ENCODE data around the gene KRT85.
"Not testable (repeated sequence)": the region's sequence is repeated elsewhere in the genome, so short reads cannot be mapped to it uniquely, and the experiment has no call there.

Gene KRT85

DNA sequence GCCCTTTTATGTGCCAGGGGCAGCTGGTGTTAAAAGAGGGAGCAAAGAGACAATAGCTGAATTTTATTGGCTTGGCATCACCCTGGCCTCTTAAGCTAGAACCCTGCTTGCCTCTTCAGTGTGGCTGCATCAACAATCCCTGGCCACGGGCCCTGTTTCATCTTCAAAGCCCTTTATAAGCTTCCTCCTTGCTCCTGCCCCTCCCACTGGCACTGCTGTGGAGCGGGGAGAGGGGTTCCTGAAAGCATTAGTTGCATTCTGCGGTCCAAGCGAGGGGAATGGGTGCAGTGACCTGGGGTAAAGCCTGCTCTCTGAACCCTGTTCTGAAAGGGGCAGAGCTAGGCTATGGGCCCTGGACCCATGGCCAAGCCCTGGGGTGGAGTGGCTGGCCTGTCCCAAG is 45.9 kb downstream of the KRT85 start:
- DNase-seq = no peak

GRCh38 chr12:52320784-52321400 is 46.4 kb downstream of the KRT85 start, which contains the start of gene KRT83:
Gene KRT83 (minus strand): TSS chr12:52321398. CDS start chr12:52321335, 63 bp downstream.
- no peak for DNase-seq

DNA sequence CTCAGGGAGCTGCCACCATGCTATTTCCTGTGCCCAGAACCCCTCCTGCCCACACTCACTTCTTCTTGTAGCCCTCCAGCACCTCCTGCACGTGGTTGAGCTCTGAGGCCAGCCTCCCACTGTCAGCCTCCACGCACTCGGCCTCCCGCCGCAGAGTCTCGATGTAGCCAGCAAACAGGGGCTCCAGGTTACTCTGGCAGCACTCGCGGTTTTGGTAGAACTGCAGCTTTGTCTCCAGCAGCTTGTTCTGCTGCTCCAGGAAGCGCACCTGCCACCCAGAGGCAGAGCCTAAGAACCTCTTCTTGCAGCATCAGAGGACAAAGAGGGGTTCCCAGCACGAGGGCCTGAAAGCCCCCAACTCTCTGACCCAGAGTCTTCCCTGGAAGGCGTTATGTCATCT is 48.2 kb downstream of the KRT85 start:
- DNase-seq = no peak

DNA sequence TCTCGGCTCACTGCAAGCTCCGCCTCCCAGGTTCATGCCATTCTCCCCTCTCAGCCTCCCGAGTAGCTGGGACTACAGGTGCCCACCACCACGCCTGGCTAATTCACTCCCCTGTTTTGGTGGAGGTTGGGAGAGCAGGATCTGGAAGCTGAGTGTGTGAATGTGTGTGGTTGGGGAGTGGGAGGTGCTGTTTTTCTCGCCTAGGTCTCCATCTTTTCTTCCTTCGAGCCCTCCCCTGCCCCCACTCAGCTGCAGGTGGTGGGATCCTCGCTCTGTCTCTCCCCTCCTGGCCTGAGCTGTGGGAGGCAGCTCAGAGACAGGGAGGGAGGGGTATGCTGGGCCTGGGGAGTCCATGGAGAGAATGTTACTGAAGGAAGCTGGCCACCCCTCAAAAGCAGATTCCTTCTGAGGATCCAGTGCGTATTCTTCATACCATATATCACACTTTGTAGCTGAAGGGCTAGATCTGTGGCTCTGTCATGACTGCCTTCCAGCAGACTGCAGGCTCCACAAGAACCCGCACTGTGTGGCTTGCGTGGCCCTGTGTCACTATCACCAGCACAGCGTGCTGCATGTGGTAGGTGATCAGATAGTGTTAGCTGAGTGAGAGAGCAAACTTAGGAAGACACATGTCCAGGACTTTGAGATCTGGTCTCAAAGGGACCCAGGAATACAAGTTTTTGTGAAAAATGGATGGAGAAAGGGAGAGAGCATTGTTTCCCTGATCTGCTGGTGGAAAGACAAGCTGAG is 48.9 kb downstream of the KRT85 start:
- DNase-seq = no peak

DNA sequence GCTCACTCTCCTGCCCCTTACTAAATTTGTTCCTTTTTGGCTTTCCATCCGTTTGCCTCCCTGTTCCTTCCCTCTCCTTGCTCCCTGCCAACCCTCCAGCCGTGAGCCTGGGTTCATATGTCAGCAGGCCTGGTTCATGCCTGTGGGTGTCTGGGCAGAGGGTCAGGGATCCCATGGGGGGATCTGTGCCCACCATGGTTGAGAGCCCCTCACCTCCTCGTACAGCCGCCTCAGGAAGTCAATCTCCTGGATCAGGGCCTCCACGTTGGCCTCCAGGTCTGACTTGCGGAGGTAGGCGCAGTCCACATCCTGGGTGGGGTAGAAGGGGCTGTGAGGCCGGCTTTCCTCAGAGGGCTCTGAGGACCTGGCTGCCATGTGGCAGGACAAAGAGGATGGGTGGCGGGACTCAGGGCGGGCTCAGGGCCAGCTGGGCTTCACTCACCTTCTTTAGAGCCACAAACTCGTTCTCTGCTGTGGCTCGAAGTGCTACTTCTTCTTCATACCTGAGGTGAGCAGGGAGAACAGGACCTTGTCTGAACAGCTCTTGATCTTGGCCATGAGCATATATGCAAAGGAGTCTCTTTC is 49.7 kb downstream of the KRT85 start:
- no peak for DNase-seq

- no peak for DNase-seq
These were observed 50.6 kb downstream of the KRT85 start for GRCh38 chr12:52316701-52317100.

GRCh38 chr12:52316290-52316689 is 51.0 kb downstream of the KRT85 start:
- DNase-seq = no peak

GRCh38 chr12:52315721-52316120 is 51.6 kb downstream of the KRT85 start:
- not testable (repeated sequence) for DNase-seq

- no peak for DNase-seq
These were observed 52.8 kb downstream of the KRT85 start for GRCh38 chr12:52314511-52314910.

DNA sequence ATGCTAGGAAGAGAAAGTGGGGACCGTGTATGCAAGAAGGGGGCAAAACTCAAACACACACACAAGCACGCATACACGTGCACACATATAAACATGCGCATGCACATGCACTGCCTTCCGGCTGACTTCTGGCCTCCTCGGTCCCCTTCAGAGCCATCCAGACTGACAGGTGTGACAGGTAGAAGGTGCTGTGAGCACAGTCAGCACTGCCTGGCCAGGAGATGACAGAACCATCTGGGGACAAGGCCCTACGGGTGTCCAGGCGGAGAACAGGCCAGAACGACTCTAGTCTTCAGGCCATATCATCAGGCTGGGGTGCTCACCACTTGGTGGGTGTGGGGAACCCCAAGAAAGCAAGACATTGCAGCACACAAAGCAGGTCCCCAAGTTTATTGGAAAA is 53.4 kb downstream of the KRT85 start:
- DNase-seq = no peak

DNA sequence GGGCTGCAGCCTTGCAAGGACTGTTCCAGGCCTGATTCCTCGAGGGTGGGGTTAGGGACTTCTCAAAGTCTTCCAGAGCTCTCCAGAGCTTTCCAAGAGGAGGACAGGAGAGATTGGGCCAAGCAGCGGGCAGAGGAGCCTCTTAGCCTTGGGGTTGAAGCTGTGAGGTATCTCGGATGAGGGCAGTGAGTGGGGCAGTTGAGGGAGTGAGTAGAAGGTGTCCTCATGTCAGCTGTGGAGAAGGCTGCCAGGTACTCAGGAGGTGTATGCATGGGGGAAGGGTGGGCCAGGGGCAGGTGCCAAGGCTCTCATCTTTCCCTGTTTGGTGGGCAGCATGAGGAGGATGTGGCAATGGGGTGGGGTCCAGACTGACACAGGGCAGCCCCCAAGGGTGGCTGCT is 53.8 kb downstream of the KRT85 start:
- DNase-seq = no peak

DNA sequence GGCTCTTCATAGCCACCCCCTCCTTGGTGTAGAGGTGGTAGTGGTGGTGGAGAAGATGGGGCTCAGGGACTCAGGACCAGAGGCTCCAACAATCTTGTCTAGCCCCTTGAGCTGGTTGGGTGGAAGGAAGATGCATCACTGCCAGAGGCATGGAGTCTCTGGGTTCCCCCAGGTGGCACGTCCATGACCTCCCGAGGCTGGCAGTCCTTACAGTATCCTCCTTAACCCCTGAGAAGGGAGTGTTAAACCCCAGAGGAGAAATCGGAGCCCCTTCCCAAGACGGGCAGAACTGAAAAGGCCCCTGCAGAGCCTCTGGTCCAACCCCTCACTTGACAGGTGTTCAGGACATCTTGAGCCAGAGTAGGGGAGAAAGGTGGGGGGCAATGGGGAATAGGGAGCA is 55.2 kb downstream of the KRT85 start:
- DNase-seq = no peak

DNA sequence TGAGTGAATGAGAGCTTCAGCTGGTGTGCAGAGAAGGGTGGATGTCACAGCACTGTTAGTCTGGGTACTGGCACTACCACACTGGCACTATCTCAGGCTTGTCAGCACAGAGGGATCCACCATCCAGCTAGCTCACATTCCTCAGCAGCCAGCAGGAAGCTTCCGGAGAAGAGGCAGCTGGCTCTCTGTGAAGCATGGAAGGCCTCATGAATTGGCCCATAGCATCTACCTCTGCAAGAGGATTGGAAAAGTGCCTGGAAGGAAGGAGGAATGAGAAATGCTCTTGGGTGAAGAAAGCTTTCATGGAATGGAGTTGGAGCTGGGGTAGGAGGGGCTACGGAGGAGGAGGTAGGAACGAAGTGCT is 56.0 kb downstream of the KRT85 start:
- DNase-seq = no peak

DNA sequence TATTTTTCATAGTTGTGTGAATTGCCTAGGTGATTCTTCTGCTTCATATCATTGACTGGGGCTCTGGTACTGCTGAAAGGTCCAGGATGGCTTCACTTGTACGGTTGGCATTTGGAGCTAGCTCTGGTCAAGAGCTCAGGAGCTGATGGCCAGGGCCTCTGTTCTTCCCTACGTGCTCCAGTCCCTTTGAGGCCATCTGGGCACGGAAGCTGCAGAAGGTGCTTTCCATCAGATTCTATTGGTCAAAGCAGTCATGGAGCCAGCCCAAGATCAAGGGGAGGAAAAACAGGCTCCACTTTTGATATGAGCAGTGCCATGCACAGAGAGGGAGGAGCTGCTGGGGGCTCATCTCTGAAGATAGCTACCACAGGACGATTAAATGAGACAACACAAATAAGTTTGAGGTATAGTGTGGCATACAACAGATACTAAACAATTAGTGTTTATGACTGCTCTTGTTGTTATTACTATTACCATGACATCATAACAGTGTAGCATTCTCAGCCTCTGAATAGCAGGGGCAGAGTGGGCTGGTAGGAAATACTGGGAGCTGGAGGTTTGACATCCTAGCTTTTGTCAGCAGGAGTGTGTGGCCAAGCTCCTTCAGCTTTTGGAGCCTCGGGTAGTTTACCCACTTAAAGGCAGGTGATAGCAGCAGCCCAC is 56.5 kb downstream of the KRT85 start:
- no peak for DNase-seq

All from activated CD4-positive, alpha-beta T cell treated with anti-CD3 and anti-CD28 coated beads, Interleukin-2, amount 50 U/mL, for 1 hour (primary cell).